Measurements from ENCODE around the gene ACBD4. TPM values are rescaled to one million over a fixed set of nuclear protein-coding genes. Genes with fewer than 3 reads are reported as not detected.

ACBD4 gene
- total and polyA plus RNA-seq, 2 of the 13 experiments (the other 11 are each of a cell fraction or from before 2014, with no cell fraction given): 16.1 to 26.9 TPM

GRCh38 chr17:45131616-45132319, 3.7 kb upstream of the ACBD4 start (continued):
- TF ChIP-seq ZBTB33 (CRISPR knock-in tag; IDR thresholded peaks at IDR 0.05) (no peak), ZNF431 (CRISPR knock-in tag; IDR thresholded peaks at IDR 0.05; ENCODE audit: borderline replicate concordance, low read depth) (no peak), HNF1B (CRISPR knock-in tag; IDR thresholded peaks at IDR 0.05) (no peak), THAP8 (CRISPR knock-in tag; IDR thresholded peaks at IDR 0.05; ENCODE audit: borderline replicate concordance) (no peak), ZNF280D (CRISPR knock-in tag; IDR thresholded peaks at IDR 0.05) (0 out of 2 replicates have a peak, but pooled peaks have one; percentile 33), NFYC (CRISPR knock-in tag; IDR thresholded peaks at IDR 0.05) (no peak), NKX3-1 (CRISPR knock-in tag; IDR thresholded peaks at IDR 0.05) (no peak), SIX4 (CRISPR knock-in tag; IDR thresholded peaks at IDR 0.05) (no peak), AGO2 (optimal IDR thresholded peaks at IDR 0.05; ENCODE audit: low read depth, low read length) (no peak), NCOA5 (CRISPR knock-in tag; IDR thresholded peaks at IDR 0.05) (no peak), ZC3H13 (CRISPR knock-in tag; IDR thresholded peaks at IDR 0.05) (no peak), SOX13 (IDR thresholded peaks at IDR 0.05) (no peak), SOX13 (CRISPR knock-in tag; conservative IDR thresholded peaks at IDR 0.05 in 1 of 2, IDR thresholded peaks at IDR 0.05 in 1 of 2) (no peak), ZNF7 (CRISPR knock-in tag; IDR thresholded peaks at IDR 0.05) (no peak), ZNF768 (CRISPR knock-in tag; IDR thresholded peaks at IDR 0.05) (peak; percentile 66; the same call in 1 of the 2 replicates), E2F2 (CRISPR knock-in tag; IDR thresholded peaks at IDR 0.05; ENCODE audit: borderline replicate concordance) (no peak), KDM4B (CRISPR knock-in tag; IDR thresholded peaks at IDR 0.05) (no peak)
